DND-41 (cell line): ENCODE data around the gene DGUOK.
"Not testable (repeated sequence)": the region's sequence is repeated elsewhere in the genome, so short reads cannot be mapped to it uniquely, and the experiment has no call there.

ENCODE experiments used
- CTCF ChIP-seq: IDR thresholded peaks from 2 replicates; pipeline ENCODE4 v1.5.1; 2012; ENCODE audit warnings: borderline replicate concordance, low read length, moderate library complexity, mild to moderate bottlenecking; ENCODE audit not compliant: poor library complexity, severe bottlenecking; ENCODE audit errors: extremely low read depth
- EZH2 ChIP-seq: IDR thresholded peaks from 3 replicates; pipeline ENCODE4 v1.6.1; 2012; ENCODE audit warnings: borderline replicate concordance, low read depth, mild to moderate bottlenecking, moderate library complexity, low read length, inconsistent platforms; ENCODE audit not compliant: severe bottlenecking

DNA sequence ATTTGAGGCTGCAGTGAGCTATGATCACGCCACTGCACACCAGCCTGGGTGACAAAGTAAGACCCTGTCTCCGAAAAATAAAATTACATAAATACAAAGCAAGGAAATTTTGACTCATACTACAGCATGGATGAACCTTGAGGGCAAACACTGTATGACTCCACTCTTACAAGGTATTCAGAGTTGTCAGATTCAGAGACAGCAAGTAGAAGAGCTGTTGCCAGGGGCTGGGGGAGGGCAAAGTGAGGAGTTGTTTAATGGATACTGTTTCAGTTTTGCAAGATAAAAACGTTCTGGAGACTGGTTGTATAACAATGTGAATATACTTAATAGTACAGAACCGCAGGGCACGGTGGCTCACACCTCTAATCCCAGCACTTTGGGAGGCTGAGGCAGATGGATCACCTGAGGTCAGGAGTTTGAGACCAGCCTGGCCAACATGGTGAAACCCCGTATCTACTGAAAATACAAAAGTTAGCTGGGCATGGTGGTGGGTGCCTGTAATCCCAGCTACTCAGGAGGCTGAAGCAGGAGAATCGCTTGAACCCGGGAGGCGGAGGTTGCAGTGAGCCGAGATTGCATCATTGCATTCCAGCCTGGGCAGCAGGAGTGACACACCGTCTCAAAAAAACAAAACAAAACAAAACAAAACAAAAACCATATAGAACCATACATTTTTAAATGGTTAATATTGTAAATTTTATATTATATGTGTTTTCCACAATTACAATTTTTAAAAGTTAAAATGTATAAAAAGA lies 38.9 kb upstream of the DGUOK start:
- TF ChIP-seq CTCF, EZH2: not testable (repeated sequence)
